Upper lobe of right lung (tissue), 1 donor: Measurements from ENCODE around the gene STK40. TPM values are rescaled to one million over a fixed set of nuclear protein-coding genes. Genes with fewer than 3 reads are reported as not detected.

Experiments used
- ATAC-seq: fragments of 200-7000 bp; cut with Tn5 transposase; one replicate; pipeline ENCODE4 v1.9.1; 2020; ENCODE audit warnings: mild to moderate bottlenecking, moderate library complexity
- DNase-seq: peaks from one replicate; pipeline ENCODE4 v3.0.0-alpha.2; 2020
- H3K27ac ChIP-seq: fragments of 200-600 bp; one replicate; pipeline ENCODE4 v1.8.0; 2022
- H3K27me3 ChIP-seq: fragments of 200-600 bp; one replicate; pipeline ENCODE4 v1.8.0; 2022; ENCODE audit warnings: mild to moderate bottlenecking
- H3K36me3 ChIP-seq: fragments of 200-600 bp; one replicate; pipeline ENCODE4 v1.8.0; 2022
- H3K4me1 ChIP-seq: fragments of 200-600 bp; one replicate; pipeline ENCODE4 v1.8.0; 2022
- H3K4me3 ChIP-seq: fragments of 200-600 bp; one replicate; pipeline ENCODE4 v1.8.0; 2022; ENCODE audit warnings: mild to moderate bottlenecking
- H3K9me3 ChIP-seq: fragments of 200-600 bp; one replicate; pipeline ENCODE4 v1.8.0; 2022
- CTCF ChIP-seq: fragments of 200-600 bp; IDR thresholded peaks from one replicate; pipeline ENCODE4 v1.8.0; 2022; ENCODE audit warnings: antibody characterized with exemption
- intact Hi-C: fragments of 100-400 bp; cut with DNase I; formaldehyde crosslinking; loops from one replicate; pipeline ENCODE4 v1.11.0; 2022
- long read RNA-seq: library from polyadenylated mRNA; unstranded; transcript quantifications from one replicate; pipeline ENCODE4 v2.0.0, GENCODE V29; 2021
- total RNA-seq: library from RNA; stranded (reverse); fragmentation: NEBNext Ultra II Directional; extraction: Animal tissue kit (Norgen Biotek cat#: 25700); gene quantifications from one replicate; pipeline ENCODE4 v1.2.1, GENCODE V29; 2021
- donor health status: DM: no; HTN: yes; CAD: no; lungs with severe emphysema.

Gene STK40
- 78.9 TPM for total RNA-seq
- long read RNA-seq, transcript STK40-202 (12 exons, 3,846 nt), result minor isoform, 6 of 85 reads
- long read RNA-seq, transcript STK40-204 (11 exons, 3,621 nt), result major isoform, 28 of 85 reads
- long read RNA-seq, partial matches to known transcripts, result 13 of 85 reads
- long read RNA-seq, other reads (novel, unspliced or antisense), result 38 of 85 reads

GRCh38 chr1:36385410-36386264 lies at the start of gene STK40:
TSS of gene STK40 (minus strand) at chr1:36385924. CDS start at chr1:36361332, 24,592 bp downstream.
- no peaks in the 10 kb centered on the region for H3K9me3 ChIP-seq
- no peak for TF ChIP-seq CTCF
- peaks cover 52% of the 10 kb centered on the region for H3K4me1 ChIP-seq
- no peaks in the 10 kb centered on the region for H3K27me3 ChIP-seq
- intact Hi-C loops, result no loop called here
- peaks cover 7% of the 10 kb centered on the region for H3K36me3 ChIP-seq
- H3K27ac ChIP-seq, result peak within 1 kb of the TSS; percentile 99
- peak within 1 kb of the TSS; percentile 94 for H3K4me3 ChIP-seq
- DNase-seq (peak; percentile 98), ATAC-seq (peak; percentile 93)

GRCh38 chr1:36433102-36433501 lies 47.4 kb upstream of the STK40 start:
- H3K27me3 ChIP-seq, result no peaks in the 10 kb centered on the region
- H3K4me1 ChIP-seq, result no peaks in the 10 kb centered on the region
- TF ChIP-seq CTCF, result no peak
- H3K36me3 ChIP-seq, result peaks cover 10% of the 10 kb centered on the region
- intact Hi-C loops, result no loop called here
- no peak overlapping the region for H3K4me3 ChIP-seq
- no peaks in the 10 kb centered on the region for H3K9me3 ChIP-seq
- H3K27ac ChIP-seq, result no peak overlapping the region
- DNase-seq (no peak), ATAC-seq (no peak)

GRCh38 chr1:36432616-36433015 lies 46.9 kb upstream of the STK40 start:
- no peak overlapping the region for H3K4me3 ChIP-seq
- no peak for TF ChIP-seq CTCF
- H3K36me3 ChIP-seq, result peaks cover 10% of the 10 kb centered on the region
- DNase-seq (no peak), ATAC-seq (peak; percentile 60)
- no peak overlapping the region for H3K27ac ChIP-seq
- no peaks in the 10 kb centered on the region for H3K4me1 ChIP-seq
- H3K27me3 ChIP-seq, result no peaks in the 10 kb centered on the region
- intact Hi-C loops, result no loop called here
- no peaks in the 10 kb centered on the region for H3K9me3 ChIP-seq

DNA sequence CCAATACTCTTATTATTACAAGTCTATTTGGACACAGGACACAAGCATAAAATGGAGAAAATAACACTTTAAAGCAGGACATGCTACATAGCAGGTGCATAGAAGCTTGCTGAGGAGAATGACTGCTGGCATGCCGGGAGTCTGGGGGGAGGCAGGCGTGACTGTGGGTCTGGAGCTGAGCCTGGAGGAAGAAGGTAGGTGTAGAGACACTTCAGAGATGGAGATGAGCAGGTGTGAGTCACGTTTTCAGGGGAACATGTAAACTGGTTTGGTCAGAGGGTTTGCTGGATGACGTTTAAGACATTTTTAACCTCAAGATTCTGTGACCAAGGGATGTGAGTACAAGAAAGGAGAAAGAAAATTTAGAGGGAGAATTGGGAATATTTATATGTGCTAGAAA lies 40.1 kb upstream of the STK40 start:
- Histone ChIP-seq H3K27me3 (no peaks in the 10 kb centered on the region), H3K9me3 (no peaks in the 10 kb centered on the region), H3K27ac (no peak overlapping the region), H3K36me3 (peaks cover 16% of the 10 kb centered on the region), H3K4me1 (peaks cover 3% of the 10 kb centered on the region), H3K4me3 (no peak overlapping the region)
- ATAC-seq (no peak), DNase-seq (no peak)
- intact Hi-C loops, result loop anchor here (10.0 kb wide), 1 partner anchor 81 kb away; no protein-coding TSS in a partner anchor
- TF ChIP-seq CTCF, result no peak

DNA sequence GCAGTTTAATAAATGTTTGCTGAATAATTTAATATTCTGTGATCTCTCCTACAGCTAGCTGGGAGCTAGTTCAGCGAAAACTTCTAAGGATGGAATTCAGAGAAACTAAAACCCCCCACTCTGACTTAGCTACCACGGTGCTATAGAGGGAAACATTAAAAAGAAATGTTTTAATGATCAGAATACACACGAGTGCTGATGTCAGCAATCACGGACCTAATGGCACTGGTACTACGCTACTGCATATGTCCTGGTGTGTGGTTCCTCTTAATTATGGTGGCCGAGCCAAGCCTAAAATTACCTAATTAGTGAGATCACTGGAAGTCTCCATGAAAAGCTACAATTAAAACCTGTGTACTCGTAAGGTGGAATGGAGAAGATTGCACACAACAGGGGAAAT lies 35.9 kb upstream of the STK40 start:
- Histone ChIP-seq H3K27me3 (no peaks in the 10 kb centered on the region), H3K27ac (no peak overlapping the region), H3K4me1 (peaks cover 11% of the 10 kb centered on the region), H3K36me3 (peaks cover 16% of the 10 kb centered on the region), H3K9me3 (no peaks in the 10 kb centered on the region), H3K4me3 (no peak overlapping the region)
- DNase-seq (no peak), ATAC-seq (no peak)
- TF ChIP-seq CTCF, result no peak
- intact Hi-C loops, result loop anchor here (10.0 kb wide), 1 partner anchor 77 kb away; no protein-coding TSS in a partner anchor
